ENCODE data around the gene ANKRD55. TPM values are rescaled to one million over a fixed set of nuclear protein-coding genes. Genes with fewer than 3 reads are reported as not detected.

Gene ANKRD55
- total and polyA plus RNA-seq, 9 of the 15 experiments (the other 6 are each of a cell fraction or from before 2014, with no cell fraction given) = 3.4 to 10.6 (median 6.5) TPM

DNA sequence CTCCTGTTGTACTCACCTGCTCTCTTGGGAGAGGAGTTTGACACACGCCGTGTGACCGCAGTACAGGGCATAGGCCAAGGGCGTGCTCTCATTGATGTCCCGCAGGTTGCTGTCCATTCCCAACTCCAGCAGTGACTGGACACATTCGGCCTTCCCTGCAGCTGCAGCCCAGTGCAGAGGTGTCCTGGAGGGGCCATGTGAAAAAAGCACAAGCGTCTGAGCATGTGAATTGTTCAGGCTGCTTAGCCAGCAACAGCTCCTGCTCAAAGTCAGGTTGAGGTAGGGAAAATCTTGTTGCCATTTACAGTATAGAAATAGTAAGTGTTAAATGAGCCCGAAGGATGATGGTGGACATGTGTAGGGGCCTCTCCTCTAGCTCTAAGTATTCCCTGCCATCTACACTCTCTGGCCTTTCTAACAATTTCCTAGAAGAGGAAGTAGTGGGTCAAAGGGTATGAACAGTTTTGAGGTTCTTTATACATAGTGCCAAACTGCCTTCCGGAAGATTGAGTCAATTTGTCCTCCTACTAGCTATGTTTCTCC, 116.5 kb downstream of the ANKRD55 start (continued):
- TF ChIP-seq ETV6 (IDR thresholded peaks at IDR 0.05; ENCODE audit: borderline replicate concordance in 1 of 2, low read depth in 2 of 2, low read length in 1 of 2) = no peak
- no peak for TF ChIP-seq ETV6 (CRISPR knock-in tag; IDR thresholded peaks at IDR 0.05; ENCODE audit: borderline replicate concordance)
- TF ChIP-seq SRSF9 (IDR thresholded peaks at IDR 0.05; ENCODE audit: borderline replicate concordance, low read depth, low read length) = no peak
- no peak for TF ChIP-seq ZNF764 (CRISPR knock-in tag; IDR thresholded peaks at IDR 0.05; ENCODE audit: low read depth)
- no peak for TF ChIP-seq ZNF23 (CRISPR knock-in tag; IDR thresholded peaks at IDR 0.05)
- no peak for TF ChIP-seq HDGF (IDR thresholded peaks at IDR 0.05)
- no peak for TF ChIP-seq ZNF224 (CRISPR knock-in tag; IDR thresholded peaks at IDR 0.05)
- TF ChIP-seq FOXA1 (IDR thresholded peaks at IDR 0.05; ENCODE audit: borderline replicate concordance) = no peak
- no peak for TF ChIP-seq ZNF354B (CRISPR knock-in tag; IDR thresholded peaks at IDR 0.05)
- TF ChIP-seq SRSF3 (IDR thresholded peaks at IDR 0.05; ENCODE audit: insufficient read depth, low read length) = no peak
- no peak for TF ChIP-seq HNRNPUL1 (IDR thresholded peaks at IDR 0.05; ENCODE audit: low read length)
- TF ChIP-seq CBX3 (IDR thresholded peaks at IDR 0.05; ENCODE audit: borderline replicate concordance in 1 of 2, low read length in 2 of 2) = no peak
- TF ChIP-seq TSC22D4 (tag; IDR thresholded peaks at IDR 0.05) = no peak
- TF ChIP-seq, protein P1, sequence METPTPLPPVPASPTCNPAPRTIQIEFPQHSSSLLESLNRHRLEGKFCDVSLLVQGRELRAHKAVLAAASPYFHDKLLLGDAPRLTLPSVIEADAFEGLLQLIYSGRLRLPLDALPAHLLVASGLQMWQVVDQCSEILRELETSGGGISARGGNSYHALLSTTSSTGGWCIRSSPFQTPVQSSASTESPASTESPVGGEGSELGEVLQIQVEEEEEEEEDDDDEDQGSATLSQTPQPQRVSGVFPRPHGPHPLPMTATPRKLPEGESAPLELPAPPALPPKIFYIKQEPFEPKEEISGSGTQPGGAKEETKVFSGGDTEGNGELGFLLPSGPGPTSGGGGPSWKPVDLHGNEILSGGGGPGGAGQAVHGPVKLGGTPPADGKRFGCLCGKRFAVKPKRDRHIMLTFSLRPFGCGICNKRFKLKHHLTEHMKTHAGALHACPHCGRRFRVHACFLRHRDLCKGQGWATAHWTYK (CRISPR knock-in tag; IDR thresholded peaks at IDR 0.05) = no peak
- TF ChIP-seq, protein P2, sequence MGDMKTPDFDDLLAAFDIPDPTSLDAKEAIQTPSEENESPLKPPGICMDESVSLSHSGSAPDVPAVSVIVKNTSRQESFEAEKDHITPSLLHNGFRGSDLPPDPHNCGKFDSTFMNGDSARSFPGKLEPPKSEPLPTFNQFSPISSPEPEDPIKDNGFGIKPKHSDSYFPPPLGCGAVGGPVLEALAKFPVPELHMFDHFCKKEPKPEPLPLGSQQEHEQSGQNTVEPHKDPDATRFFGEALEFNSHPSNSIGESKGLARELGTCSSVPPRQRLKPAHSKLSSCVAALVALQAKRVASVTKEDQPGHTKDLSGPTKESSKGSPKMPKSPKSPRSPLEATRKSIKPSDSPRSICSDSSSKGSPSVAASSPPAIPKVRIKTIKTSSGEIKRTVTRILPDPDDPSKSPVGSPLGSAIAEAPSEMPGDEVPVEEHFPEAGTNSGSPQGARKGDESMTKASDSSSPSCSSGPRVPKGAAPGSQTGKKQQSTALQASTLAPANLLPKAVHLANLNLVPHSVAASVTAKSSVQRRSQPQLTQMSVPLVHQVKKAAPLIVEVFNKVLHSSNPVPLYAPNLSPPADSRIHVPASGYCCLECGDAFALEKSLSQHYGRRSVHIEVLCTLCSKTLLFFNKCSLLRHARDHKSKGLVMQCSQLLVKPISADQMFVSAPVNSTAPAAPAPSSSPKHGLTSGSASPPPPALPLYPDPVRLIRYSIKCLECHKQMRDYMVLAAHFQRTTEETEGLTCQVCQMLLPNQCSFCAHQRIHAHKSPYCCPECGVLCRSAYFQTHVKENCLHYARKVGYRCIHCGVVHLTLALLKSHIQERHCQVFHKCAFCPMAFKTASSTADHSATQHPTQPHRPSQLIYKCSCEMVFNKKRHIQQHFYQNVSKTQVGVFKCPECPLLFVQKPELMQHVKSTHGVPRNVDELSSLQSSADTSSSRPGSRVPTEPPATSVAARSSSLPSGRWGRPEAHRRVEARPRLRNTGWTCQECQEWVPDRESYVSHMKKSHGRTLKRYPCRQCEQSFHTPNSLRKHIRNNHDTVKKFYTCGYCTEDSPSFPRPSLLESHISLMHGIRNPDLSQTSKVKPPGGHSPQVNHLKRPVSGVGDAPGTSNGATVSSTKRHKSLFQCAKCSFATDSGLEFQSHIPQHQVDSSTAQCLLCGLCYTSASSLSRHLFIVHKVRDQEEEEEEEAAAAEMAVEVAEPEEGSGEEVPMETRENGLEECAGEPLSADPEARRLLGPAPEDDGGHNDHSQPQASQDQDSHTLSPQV (IDR thresholded peaks at IDR 0.05) = peak; percentile 74
- TF ChIP-seq, protein P3, sequence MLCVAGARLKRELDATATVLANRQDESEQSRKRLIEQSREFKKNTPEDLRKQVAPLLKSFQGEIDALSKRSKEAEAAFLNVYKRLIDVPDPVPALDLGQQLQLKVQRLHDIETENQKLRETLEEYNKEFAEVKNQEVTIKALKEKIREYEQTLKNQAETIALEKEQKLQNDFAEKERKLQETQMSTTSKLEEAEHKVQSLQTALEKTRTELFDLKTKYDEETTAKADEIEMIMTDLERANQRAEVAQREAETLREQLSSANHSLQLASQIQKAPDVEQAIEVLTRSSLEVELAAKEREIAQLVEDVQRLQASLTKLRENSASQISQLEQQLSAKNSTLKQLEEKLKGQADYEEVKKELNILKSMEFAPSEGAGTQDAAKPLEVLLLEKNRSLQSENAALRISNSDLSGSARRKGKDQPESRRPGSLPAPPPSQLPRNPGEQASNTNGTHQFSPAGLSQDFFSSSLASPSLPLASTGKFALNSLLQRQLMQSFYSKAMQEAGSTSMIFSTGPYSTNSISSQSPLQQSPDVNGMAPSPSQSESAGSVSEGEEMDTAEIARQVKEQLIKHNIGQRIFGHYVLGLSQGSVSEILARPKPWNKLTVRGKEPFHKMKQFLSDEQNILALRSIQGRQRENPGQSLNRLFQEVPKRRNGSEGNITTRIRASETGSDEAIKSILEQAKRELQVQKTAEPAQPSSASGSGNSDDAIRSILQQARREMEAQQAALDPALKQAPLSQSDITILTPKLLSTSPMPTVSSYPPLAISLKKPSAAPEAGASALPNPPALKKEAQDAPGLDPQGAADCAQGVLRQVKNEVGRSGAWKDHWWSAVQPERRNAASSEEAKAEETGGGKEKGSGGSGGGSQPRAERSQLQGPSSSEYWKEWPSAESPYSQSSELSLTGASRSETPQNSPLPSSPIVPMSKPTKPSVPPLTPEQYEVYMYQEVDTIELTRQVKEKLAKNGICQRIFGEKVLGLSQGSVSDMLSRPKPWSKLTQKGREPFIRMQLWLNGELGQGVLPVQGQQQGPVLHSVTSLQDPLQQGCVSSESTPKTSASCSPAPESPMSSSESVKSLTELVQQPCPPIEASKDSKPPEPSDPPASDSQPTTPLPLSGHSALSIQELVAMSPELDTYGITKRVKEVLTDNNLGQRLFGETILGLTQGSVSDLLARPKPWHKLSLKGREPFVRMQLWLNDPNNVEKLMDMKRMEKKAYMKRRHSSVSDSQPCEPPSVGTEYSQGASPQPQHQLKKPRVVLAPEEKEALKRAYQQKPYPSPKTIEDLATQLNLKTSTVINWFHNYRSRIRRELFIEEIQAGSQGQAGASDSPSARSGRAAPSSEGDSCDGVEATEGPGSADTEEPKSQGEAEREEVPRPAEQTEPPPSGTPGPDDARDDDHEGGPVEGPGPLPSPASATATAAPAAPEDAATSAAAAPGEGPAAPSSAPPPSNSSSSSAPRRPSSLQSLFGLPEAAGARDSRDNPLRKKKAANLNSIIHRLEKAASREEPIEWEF (CRISPR knock-in tag; IDR thresholded peaks at IDR 0.05) = no peak
- no peak for TF ChIP-seq CHD1 (IDR thresholded peaks at IDR 0.05; ENCODE audit: low read length)
- 0 out of 2 replicates have a peak, but pooled peaks have one; percentile 5 for TF ChIP-seq MAFG (tag; conservative IDR thresholded peaks at IDR 0.05)
- peak; percentile 70; the same call in 1 of the 2 replicates for TF ChIP-seq EP300 (IDR thresholded peaks at IDR 0.05; ENCODE audit: low read length)
- peak; percentile 53; the same call in 1 of the 2 replicates for TF ChIP-seq SMARCE1 (IDR thresholded peaks at IDR 0.05)

Data from K562 (cell line).